ENCODE data around the gene ACCS. TPM values are rescaled to one million over a fixed set of nuclear protein-coding genes. Genes with fewer than 3 reads are reported as not detected.

ACCS gene
- total and polyA plus RNA-seq, 2 experiments from 2014 or later, result 9.9 to 21.4 TPM

GRCh38 chr11:44018127-44018521 is 47.9 kb upstream of the ACCS start:
- Histone ChIP-seq H3K4me3 (no peak overlapping the region), H2AFZ (no peak overlapping the region), H3K36me3 (replicated peaks; ENCODE audit: insufficient read depth, low read depth) (no peaks in the 10 kb centered on the region), H4K20me1 (ENCODE audit: insufficient read depth, poor library complexity, severe bottlenecking) (no peaks in the 10 kb centered on the region), H3K4me1 (ENCODE audit: insufficient read depth) (no peaks in the 10 kb centered on the region), H3K79me2 (no peaks in the 10 kb centered on the region), H3K9me3 (ENCODE audit: low read depth) (no peaks in the 10 kb centered on the region), H3K27me3 (no peaks in the 10 kb centered on the region), H3K4me2 (no peak overlapping the region), H3K9me2 (replicated peaks; ENCODE audit: insufficient read depth) (no peaks in the 10 kb centered on the region), H3K27ac (no peak overlapping the region)
- no peak for TF ChIP-seq CTCF (IDR thresholded peaks at IDR 0.05; ENCODE audit: poor library complexity)
- no peak for TF ChIP-seq EZH2 (IDR thresholded peaks at IDR 0.05; ENCODE audit: borderline replicate concordance)
- no peak for TF ChIP-seq EZH2phosphoT487 (IDR thresholded peaks at IDR 0.05; ENCODE audit: low read depth, severe bottlenecking, unreplicated experiment)
- DNase-seq (ENCODE audit: low spot score), result no peak
- WGBS (ENCODE audit: low lambda C conversion rate, missing lambda C conversion rate), result 32% methylated on average over 4 of the region's 4 CpGs

- no peak overlapping the region for H3K4me2 ChIP-seq
- TF ChIP-seq CTCF (IDR thresholded peaks at IDR 0.05; ENCODE audit: poor library complexity) (no peak), EZH2 (IDR thresholded peaks at IDR 0.05; ENCODE audit: borderline replicate concordance) (no peak), EZH2phosphoT487 (IDR thresholded peaks at IDR 0.05; ENCODE audit: low read depth, severe bottlenecking, unreplicated experiment) (no peak)
- H4K20me1 ChIP-seq (ENCODE audit: insufficient read depth, poor library complexity, severe bottlenecking), result no peaks in the 10 kb centered on the region
- H3K27me3 ChIP-seq, result no peaks in the 10 kb centered on the region
- 71% methylated on average over 2 of the region's 2 CpGs for WGBS (ENCODE audit: low lambda C conversion rate, missing lambda C conversion rate)
- H2AFZ ChIP-seq, result no peak overlapping the region
- no peaks in the 10 kb centered on the region for H3K79me2 ChIP-seq
- H3K9me2 ChIP-seq (replicated peaks; ENCODE audit: insufficient read depth), result no peaks in the 10 kb centered on the region
- no peak overlapping the region for H3K27ac ChIP-seq
- DNase-seq (ENCODE audit: low spot score), result no peak
- no peaks in the 10 kb centered on the region for H3K9me3 ChIP-seq (ENCODE audit: low read depth)
- no peaks in the 10 kb centered on the region for H3K4me1 ChIP-seq (ENCODE audit: insufficient read depth)
- H3K36me3 ChIP-seq (replicated peaks; ENCODE audit: insufficient read depth, low read depth), result no peaks in the 10 kb centered on the region
- no peak overlapping the region for H3K4me3 ChIP-seq
Observed at GRCh38 chr11:44018829-44019228, 47.2 kb upstream of the ACCS start.

- H3K79me2 ChIP-seq, result no peaks in the 10 kb centered on the region
- TF ChIP-seq EZH2phosphoT487 (IDR thresholded peaks at IDR 0.05; ENCODE audit: low read depth, severe bottlenecking, unreplicated experiment) (no peak), CTCF (IDR thresholded peaks at IDR 0.05; ENCODE audit: poor library complexity) (no peak)
- H3K9me2 ChIP-seq (replicated peaks; ENCODE audit: insufficient read depth), result no peaks in the 10 kb centered on the region
- 95% methylated on average over 1 of the region's 1 CpG for WGBS (ENCODE audit: low lambda C conversion rate, missing lambda C conversion rate)
- H3K9me3 ChIP-seq (ENCODE audit: low read depth), result no peaks in the 10 kb centered on the region
- no peaks in the 10 kb centered on the region for H3K27me3 ChIP-seq
- no peak for DNase-seq (ENCODE audit: low spot score)
- no peak overlapping the region for H3K4me2 ChIP-seq
- no peak overlapping the region for H2AFZ ChIP-seq
- H3K4me3 ChIP-seq, result no peak overlapping the region
- H3K4me1 ChIP-seq (ENCODE audit: insufficient read depth), result no peaks in the 10 kb centered on the region
- no peak overlapping the region for H3K27ac ChIP-seq
- H4K20me1 ChIP-seq (ENCODE audit: insufficient read depth, poor library complexity, severe bottlenecking), result no peaks in the 10 kb centered on the region
- H3K36me3 ChIP-seq (replicated peaks; ENCODE audit: insufficient read depth, low read depth), result no peaks in the 10 kb centered on the region
Observed at GRCh38 chr11:44024977-44025376, 41.1 kb upstream of the ACCS start.

GRCh38 chr11:44025727-44026126 is 40.3 kb upstream of the ACCS start:
- DNase-seq (ENCODE audit: low spot score), result no peak
- Histone ChIP-seq H3K9me2 (replicated peaks; ENCODE audit: insufficient read depth) (no peaks in the 10 kb centered on the region), H3K4me1 (ENCODE audit: insufficient read depth) (no peaks in the 10 kb centered on the region), H3K27ac (no peak overlapping the region), H3K4me2 (no peak overlapping the region), H3K79me2 (no peaks in the 10 kb centered on the region), H3K9me3 (ENCODE audit: low read depth) (no peaks in the 10 kb centered on the region), H4K20me1 (ENCODE audit: insufficient read depth, poor library complexity, severe bottlenecking) (no peaks in the 10 kb centered on the region), H2AFZ (no peak overlapping the region), H3K36me3 (replicated peaks; ENCODE audit: insufficient read depth, low read depth) (no peaks in the 10 kb centered on the region), H3K27me3 (no peaks in the 10 kb centered on the region), H3K4me3 (no peak overlapping the region)
- TF ChIP-seq EZH2 (IDR thresholded peaks at IDR 0.05; ENCODE audit: borderline replicate concordance) (no peak), EZH2phosphoT487 (IDR thresholded peaks at IDR 0.05; ENCODE audit: low read depth, severe bottlenecking, unreplicated experiment) (no peak), CTCF (IDR thresholded peaks at IDR 0.05; ENCODE audit: poor library complexity) (no peak)
